ENCODE results near the gene NELL1.
"Not testable (repeated sequence)": the region's sequence is repeated elsewhere in the genome, so short reads cannot be mapped to it uniquely, and the experiment has no call there.

The NELL1 gene

GRCh38 chr11:21104641-21105040 is 435.3 kb downstream of the NELL1 start:
- DNase-seq (ENCODE audit: low read depth in 1 of 2, low spot score in 1 of 2): no peak

DNA sequence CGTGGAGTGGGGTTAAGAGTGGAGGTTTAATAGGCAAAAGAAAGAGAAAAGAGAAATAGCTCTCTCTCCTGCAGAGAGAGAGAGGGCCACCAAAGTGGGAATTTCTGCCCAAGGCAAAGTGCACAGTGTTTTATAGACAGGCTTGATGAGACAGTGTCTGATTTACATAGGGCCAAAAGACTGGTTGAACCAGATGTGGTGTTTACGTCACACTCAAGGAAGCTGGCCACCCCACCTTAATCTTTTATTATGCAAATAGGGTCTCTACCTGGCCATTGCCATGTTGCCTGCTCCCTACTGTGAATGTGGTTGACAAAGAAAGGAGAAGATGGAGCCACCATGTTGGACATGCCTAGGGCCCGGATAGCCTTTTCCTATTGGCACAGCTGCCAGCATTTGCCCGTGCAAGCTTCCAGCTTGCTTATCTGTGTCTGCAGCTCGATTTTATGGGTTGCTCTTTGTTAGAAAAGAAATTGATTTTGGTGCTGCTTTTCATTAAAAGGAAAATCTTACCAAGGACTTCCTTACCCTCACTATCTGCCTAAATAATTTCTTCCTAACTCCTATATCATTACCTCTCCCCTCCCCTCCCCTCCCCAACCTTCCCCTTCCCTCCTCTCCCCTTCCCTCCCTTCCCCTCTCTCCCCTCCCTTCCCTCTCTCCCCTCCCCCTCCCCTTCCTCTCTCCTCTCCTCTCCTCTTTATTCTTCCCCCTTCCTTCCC is 436.0 kb downstream of the NELL1 start:
- no peak for DNase-seq (ENCODE audit: low read depth in 1 of 2, low spot score in 1 of 2)

GRCh38 chr11:21109341-21109740 is 440.0 kb downstream of the NELL1 start:
- no peak for DNase-seq (ENCODE audit: low read depth in 1 of 2, low spot score in 1 of 2)

DNA sequence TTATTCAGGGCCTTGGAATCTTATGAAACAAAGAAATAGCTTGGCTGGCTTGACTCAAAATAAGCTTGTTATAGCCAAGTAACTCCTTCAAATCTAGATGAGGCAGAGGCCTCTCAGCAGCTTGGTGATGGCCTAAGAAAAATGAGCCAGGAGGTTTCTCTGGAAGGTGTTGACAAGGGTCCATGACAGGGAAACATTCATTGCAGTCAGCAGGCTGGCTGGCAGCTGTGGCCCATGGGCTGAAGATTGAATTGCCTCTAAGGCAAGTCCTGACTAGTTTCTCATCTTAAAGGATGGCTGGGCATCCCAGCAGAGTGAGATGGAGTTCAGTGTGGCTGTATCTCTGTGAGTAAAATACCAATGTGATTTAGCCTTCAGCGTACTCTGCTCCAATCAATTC is 441.0 kb downstream of the NELL1 start:
- no peak for DNase-seq (ENCODE audit: low read depth in 1 of 2, low spot score in 1 of 2)

DNA sequence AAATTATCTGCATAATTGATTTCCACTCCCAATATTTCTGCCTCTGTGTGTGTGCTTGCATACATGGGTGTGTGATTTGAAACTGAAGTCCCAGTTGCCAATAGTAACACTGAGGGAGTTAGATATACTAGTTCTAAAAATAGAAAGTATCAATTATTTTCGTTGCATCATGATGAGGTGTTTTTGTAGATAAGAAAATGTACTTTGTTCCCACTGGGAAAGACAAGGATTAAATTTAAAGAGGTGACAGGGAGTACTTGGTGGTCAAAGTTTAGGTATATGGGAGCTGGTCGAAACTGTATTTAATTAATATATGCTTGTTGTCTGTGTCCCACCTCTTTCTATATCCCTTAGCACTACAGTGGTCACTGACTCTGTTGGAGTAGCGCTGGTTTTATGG is 444.5 kb downstream of the NELL1 start:
- no peak for DNase-seq (ENCODE audit: low read depth in 1 of 2, low spot score in 1 of 2)

DNA sequence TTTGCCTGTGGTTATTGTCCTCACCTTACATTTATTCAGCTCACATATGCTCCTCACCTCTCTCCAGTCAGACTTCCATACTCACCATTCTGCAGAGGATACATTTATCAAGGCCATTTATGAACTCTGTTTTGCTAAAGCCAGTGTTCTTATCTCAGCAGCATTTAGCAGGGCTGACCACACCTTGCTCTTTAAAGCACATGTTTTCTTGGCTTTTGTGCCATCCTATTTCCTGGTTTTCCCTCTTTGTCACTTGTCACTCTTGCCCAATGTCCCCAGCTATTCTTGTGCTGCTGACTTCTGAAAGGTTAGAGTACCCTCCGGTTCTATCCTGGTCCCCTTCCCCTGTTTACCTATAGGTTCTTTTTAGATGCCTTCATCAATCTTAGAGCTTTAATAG is 446.6 kb downstream of the NELL1 start:
- no peak for DNase-seq (ENCODE audit: low read depth in 1 of 2, low spot score in 1 of 2)

- DNase-seq (ENCODE audit: low read depth in 1 of 2, low spot score in 1 of 2): no peak
These were observed 450.0 kb downstream of the NELL1 start for GRCh38 chr11:21119411-21119810.

DNA sequence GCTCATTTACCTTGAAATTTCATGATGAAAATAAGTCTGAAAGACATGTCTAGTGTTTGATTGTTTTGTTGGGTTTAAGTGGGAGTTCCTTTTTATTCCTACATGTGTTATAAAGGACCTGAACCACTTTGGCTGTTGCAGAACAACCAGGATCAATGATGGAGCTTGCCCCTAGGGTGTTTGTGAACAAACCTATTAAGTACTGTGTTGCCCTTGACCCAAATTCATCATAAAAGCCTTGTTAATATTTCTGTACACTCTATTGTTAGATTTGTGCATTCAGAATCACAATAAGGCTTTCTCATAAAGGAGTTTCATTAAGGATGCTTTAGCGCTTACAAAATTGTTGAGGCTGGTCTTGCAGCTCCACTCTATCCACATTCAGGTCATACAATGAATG is 452.6 kb downstream of the NELL1 start:
- DNase-seq (ENCODE audit: low read depth in 1 of 2, low spot score in 1 of 2): no peak

DNA sequence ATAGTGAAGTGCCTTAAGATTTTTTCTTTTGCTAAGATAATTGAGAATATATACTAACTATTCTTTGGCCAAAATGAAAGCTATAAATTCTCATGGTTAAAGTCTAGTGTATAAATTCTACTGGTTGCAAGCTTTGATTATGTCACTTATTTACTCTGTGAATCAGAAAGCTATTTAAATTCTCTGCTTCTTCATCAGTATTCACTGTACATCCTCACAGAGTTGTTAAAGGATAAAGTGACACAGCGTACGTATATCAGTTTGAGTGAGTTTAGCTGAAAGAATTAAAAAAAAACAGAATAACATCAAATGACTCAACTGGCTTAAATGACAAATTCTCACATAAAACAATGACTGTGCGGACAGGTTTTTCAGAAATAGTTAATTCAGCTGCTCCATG is 453.1 kb downstream of the NELL1 start:
- no peak for DNase-seq (ENCODE audit: low read depth in 1 of 2, low spot score in 1 of 2)

GRCh38 chr11:21132146-21132720 is 462.8 kb downstream of the NELL1 start:
- no peak for DNase-seq (ENCODE audit: low read depth in 1 of 2, low spot score in 1 of 2)

DNA sequence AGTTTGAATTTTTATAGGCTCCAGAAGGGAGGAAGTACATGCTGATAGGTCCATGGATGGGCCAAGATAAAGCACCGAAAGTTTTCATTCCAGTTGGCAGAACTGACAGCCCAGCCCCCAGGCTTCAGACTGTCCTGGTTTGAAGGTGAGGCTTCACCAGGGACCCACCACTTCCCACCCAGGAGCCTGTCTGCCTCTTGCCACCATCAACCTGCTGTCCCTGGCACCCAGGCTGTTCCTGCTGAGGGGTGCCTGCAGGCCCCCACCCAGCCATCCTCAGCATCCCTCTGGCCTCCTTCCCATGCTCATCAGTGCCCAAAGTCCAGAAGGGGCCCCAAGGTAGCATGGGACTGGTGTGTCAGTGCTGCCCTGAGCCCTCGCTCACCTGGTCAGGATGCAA is 463.9 kb downstream of the NELL1 start:
- DNase-seq (ENCODE audit: low read depth in 1 of 2, low spot score in 1 of 2): no peak

DNA sequence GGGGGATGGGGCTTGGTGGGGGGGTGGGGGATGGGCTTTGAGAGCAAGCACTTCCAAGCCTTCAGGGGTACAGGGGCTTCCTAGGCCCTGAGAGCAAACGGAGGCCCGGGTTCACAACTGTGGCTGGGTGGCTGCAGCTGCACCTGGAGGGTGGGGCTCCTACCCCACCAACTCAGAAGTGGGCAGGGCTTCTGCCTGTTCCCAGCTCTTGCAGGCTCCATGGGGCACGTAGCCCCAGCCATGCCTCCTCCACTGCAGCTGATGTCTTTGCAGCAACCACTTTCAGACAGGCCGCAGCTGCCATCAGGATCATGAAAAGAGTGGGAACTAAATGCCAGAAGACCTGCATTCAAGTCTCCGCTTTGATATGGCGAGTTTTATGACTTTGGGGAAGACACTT is 464.3 kb downstream of the NELL1 start:
- no peak for DNase-seq (ENCODE audit: low read depth in 1 of 2, low spot score in 1 of 2)

DNA sequence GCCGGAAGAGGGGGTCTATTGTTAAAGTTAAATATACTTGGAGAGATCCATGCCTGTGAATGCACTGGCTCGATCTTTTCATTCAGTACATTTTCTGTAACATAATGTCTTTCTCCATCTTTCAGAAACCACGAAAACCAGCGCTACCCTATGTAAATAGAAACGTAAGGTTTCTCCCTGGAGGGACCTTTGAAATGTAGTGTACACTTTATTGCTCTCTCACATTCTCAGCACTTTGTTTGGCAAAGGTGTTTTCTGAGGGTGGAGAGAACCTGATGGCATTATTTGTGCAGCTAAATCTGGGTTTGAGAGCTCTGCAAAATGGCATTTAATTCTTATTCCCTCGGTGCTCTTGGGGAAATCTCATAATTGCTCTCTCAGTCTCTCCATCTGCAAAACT is 468.4 kb downstream of the NELL1 start:
- no peak for DNase-seq (ENCODE audit: low read depth in 1 of 2, low spot score in 1 of 2)

GRCh38 chr11:21141557-21141956 is 472.2 kb downstream of the NELL1 start:
- DNase-seq (ENCODE audit: low read depth in 1 of 2, low spot score in 1 of 2): not testable (repeated sequence)

GRCh38 chr11:21142007-21142406 is 472.6 kb downstream of the NELL1 start:
- DNase-seq (ENCODE audit: low read depth in 1 of 2, low spot score in 1 of 2): no peak

GRCh38 chr11:21144531-21144930 is 475.1 kb downstream of the NELL1 start:
- no peak for DNase-seq (ENCODE audit: low read depth in 1 of 2, low spot score in 1 of 2)

- DNase-seq (ENCODE audit: low read depth in 1 of 2, low spot score in 1 of 2): no peak
These were observed 479.0 kb downstream of the NELL1 start for GRCh38 chr11:21148376-21148775.

DNA sequence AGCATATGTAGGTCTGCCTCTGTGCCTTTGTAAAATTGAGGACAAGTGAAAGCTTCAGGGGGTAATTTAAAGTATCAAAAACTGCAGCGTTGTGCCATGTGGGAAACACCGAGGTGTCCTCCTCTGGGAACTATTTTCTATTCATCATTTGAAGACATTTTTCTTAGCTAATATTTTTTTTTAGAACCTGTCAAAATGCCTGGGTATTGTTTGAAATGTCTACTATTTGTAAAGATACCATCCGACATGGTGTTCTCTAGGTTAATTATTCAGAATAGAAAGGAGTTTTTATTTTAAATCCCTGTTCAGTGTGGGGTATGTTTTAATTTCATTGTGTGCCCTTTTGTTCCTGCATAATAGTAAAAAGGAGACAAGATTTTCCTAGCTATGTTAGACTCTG is 490.8 kb downstream of the NELL1 start:
- no peak for DNase-seq (ENCODE audit: low read depth in 1 of 2, low spot score in 1 of 2)

DNA sequence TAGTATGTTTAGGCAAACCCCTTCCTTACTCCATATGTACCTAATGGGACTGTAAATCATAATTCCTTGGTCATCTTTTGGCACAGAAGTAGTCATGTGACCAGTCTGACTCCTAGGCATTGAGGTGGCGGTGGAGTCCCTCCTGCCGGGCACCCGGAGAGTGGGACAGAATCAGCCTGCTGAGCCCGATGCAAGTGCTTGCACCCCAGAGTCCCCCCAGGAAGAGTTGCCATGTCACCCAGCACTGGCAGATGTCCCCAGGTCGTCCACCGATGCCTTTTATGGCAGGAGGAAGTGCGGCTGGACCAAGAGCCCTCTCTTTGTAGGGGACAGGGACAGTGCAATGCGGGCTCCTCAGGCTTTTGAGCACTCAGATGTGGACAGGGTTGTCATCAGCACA is 500.3 kb downstream of the NELL1 start:
- DNase-seq (ENCODE audit: low read depth in 1 of 2, low spot score in 1 of 2): no peak

GRCh38 chr11:21173476-21173875 is 504.1 kb downstream of the NELL1 start:
- no peak for DNase-seq (ENCODE audit: low read depth in 1 of 2, low spot score in 1 of 2)

DNA sequence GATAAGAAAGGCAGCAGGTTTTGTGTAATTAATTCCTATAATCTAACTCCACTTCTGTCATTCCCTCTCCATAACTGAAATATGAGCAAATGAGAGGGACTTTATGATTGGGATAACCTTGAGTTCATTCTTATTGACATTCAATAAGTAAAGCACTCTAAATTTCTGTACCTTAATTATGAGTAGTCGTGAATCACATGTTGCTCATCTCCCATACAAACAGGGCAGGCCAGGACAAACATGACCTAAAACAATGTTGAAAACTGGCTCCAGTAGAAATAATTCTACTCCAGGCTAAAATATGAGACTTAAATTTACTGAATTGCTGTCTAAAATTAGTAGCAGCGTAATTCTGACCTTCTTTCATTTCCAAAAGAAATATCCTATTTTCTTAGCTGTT is 505.4 kb downstream of the NELL1 start:
- DNase-seq (ENCODE audit: low read depth in 1 of 2, low spot score in 1 of 2): no peak

GRCh38 chr11:21177379-21177778 is 508.0 kb downstream of the NELL1 start:
- no peak for DNase-seq (ENCODE audit: low read depth in 1 of 2, low spot score in 1 of 2)

- DNase-seq (ENCODE audit: low read depth in 1 of 2, low spot score in 1 of 2): no peak
These were observed 510.4 kb downstream of the NELL1 start for GRCh38 chr11:21179770-21180169.

Measured in activated CD4-positive, alpha-beta T cell treated with anti-CD3 and anti-CD28 coated beads, Interleukin-2, amount 50 U/mL, for 24 hours (primary cell).